Adipocyte (in vitro differentiated cells): ENCODE data around the gene MTHFR.

Experiments used
- DNase-seq: peaks from one replicate; pipeline ENCODE4 v3.0.0-alpha.2; 2015; ENCODE audit warnings: low read depth
- H3K27me3 ChIP-seq: replicated peaks from 2 replicates; pipeline ENCODE4 v1.7.0; 2013; ENCODE audit warnings: mild to moderate bottlenecking, low read length, moderate library complexity; ENCODE audit not compliant: control insufficient read depth, insufficient read depth
- H3K36me3 ChIP-seq: 2 replicates; pipeline ENCODE4 v1.7.0; 2013; ENCODE audit warnings: low read length, mild to moderate bottlenecking, moderate library complexity; ENCODE audit not compliant: control insufficient read depth, insufficient read depth, severe bottlenecking
- H3K4me1 ChIP-seq: 2 replicates; pipeline ENCODE4 v1.7.0; 2013; ENCODE audit warnings: mild to moderate bottlenecking, low read length, moderate library complexity; ENCODE audit not compliant: control insufficient read depth, insufficient read depth
- H3K4me3 ChIP-seq: 2 replicates; pipeline ENCODE4 v1.7.0; 2013; ENCODE audit warnings: mild to moderate bottlenecking, low read length, moderate library complexity
- H3K9ac ChIP-seq: 2 replicates; pipeline ENCODE4 v1.7.0; 2013; ENCODE audit warnings: mild to moderate bottlenecking, low read length, moderate library complexity
- H3K9me3 ChIP-seq: 2 replicates; pipeline ENCODE4 v1.7.0; 2013; ENCODE audit warnings: mild to moderate bottlenecking, low read length, moderate library complexity; ENCODE audit not compliant: control insufficient read depth

Gene MTHFR

DNA sequence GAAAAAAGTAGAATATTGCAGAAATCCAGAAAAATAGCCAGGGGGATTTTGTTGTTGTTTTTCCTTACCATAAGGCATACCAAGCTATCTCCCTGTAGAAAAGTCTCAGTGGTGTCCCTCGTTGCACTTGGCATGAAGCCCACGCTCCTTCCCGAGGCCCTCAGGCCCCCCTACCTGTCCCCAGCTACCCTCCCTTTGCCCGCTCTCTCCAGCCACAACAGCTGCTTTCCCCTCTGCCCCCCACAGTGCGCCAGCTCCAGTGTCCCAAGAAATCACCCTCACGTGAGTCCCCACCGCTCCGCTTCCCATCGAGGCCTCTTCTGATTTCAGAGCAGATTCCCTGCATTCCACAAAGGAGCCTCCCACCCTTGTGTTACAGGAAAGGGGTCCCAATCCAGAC lies 61.5 kb downstream of the MTHFR start:
- no peak overlapping the region for H3K9ac ChIP-seq
- no peak for DNase-seq
- H3K36me3 ChIP-seq: peaks cover 24% of the 10 kb centered on the region
- H3K9me3 ChIP-seq: no peaks in the 10 kb centered on the region
- H3K4me3 ChIP-seq: no peak overlapping the region
- H3K4me1 ChIP-seq: peaks cover 5% of the 10 kb centered on the region
- no peaks in the 10 kb centered on the region for H3K27me3 ChIP-seq

DNA sequence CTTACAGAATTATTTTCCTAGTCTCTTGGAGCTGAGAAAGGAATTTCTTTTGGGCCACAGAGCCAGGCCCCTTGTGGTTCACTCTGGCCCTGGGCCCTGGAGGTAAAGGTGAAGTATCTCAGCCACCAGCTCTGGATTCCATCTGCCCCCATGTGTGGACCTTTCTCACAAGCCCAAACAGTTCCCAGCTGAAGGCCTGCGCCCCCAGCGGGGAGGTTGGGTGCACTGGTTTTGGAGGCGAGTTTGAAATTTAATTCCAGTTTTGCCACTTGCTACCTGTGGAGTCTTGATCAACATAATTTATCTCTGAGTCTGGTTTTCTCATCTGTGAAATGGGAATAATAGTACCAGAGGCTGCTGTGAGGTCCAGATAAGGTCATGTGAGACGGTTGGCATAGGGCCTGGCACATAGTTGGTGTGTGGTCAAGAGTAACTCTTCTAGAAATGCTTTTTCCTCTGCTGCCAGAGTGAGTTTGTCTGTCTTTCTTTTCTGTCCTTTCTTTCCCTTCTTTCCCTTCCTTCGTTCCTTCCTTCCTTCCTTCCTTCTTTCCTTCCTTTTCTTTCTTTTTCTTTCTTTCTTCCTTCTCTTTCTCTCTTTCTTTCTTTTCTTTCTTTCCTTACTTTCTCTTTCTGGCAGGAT lies 63.7 kb downstream of the MTHFR start:
- no peaks in the 10 kb centered on the region for H3K9me3 ChIP-seq
- H3K4me3 ChIP-seq: no peak overlapping the region
- no peak overlapping the region for H3K9ac ChIP-seq
- no peaks in the 10 kb centered on the region for H3K27me3 ChIP-seq
- DNase-seq: no peak
- peaks cover 8% of the 10 kb centered on the region for H3K36me3 ChIP-seq
- peaks cover 12% of the 10 kb centered on the region for H3K4me1 ChIP-seq

GRCh38 chr1:11741482-11741881 lies 64.3 kb downstream of the MTHFR start:
- DNase-seq: no peak
- Histone ChIP-seq H3K4me1 (peaks cover 14% of the 10 kb centered on the region), H3K9me3 (no peaks in the 10 kb centered on the region), H3K4me3 (no peak overlapping the region), H3K27me3 (no peaks in the 10 kb centered on the region), H3K36me3 (peaks cover 5% of the 10 kb centered on the region), H3K9ac (no peak overlapping the region)

GRCh38 chr1:11740258-11741192 lies 65.2 kb downstream of the MTHFR start:
- Histone ChIP-seq H3K4me1 (peaks cover 17% of the 10 kb centered on the region), H3K36me3 (no peaks in the 10 kb centered on the region), H3K4me3 (no peak overlapping the region), H3K27me3 (no peaks in the 10 kb centered on the region), H3K9ac (no peak overlapping the region), H3K9me3 (no peaks in the 10 kb centered on the region)
- no peak for DNase-seq

GRCh38 chr1:11738783-11739182 lies 67.0 kb downstream of the MTHFR start:
- H3K4me1 ChIP-seq: peaks cover 17% of the 10 kb centered on the region
- no peak for DNase-seq
- no peaks in the 10 kb centered on the region for H3K36me3 ChIP-seq
- H3K27me3 ChIP-seq: no peaks in the 10 kb centered on the region
- H3K4me3 ChIP-seq: no peak overlapping the region
- no peak overlapping the region for H3K9ac ChIP-seq
- no peaks in the 10 kb centered on the region for H3K9me3 ChIP-seq

DNA sequence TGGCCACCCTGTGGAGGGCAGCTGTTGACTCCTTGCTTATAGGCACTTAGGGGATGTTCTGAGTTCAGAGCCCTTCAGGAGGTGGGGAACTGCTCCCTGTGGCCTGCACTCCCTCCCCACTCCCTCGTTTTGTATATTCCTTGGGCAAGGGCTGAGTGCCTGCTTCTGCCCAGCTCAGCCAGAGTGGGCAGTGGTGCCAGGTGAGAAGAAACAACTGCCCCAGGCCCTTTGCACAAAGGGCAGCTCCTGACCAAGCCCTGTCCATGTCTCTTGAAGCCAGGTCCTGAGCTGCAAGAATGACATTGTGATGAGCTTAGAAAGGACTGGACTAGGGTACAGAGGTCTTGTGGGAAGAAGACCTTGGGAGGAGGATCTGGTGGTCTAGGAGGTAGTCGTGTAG lies 67.7 kb downstream of the MTHFR start:
- Histone ChIP-seq H3K36me3 (no peaks in the 10 kb centered on the region), H3K9ac (no peak overlapping the region), H3K4me1 (peaks cover 17% of the 10 kb centered on the region), H3K9me3 (no peaks in the 10 kb centered on the region), H3K4me3 (no peak overlapping the region), H3K27me3 (no peaks in the 10 kb centered on the region)
- no peak for DNase-seq

- Histone ChIP-seq H3K27me3 (no peaks in the 10 kb centered on the region), H3K36me3 (no peaks in the 10 kb centered on the region), H3K4me3 (peak overlapping the region; percentile 94), H3K9me3 (no peaks in the 10 kb centered on the region), H3K4me1 (peaks cover 20% of the 10 kb centered on the region), H3K9ac (peak overlapping the region; percentile 91)
- peak; percentile 80 for DNase-seq
Observed at GRCh38 chr1:11736746-11737639, 68.8 kb downstream of the MTHFR start.

GRCh38 chr1:11735854-11736745 lies 69.7 kb downstream of the MTHFR start, which contains the start of gene AGTRAP:
Gene AGTRAP, plus strand, starts transcription at chr1:11736136. Its CDS starts 73 bp downstream, at chr1:11736209.
- Histone ChIP-seq H3K4me1 (peaks cover 26% of the 10 kb centered on the region), H3K9me3 (no peaks in the 10 kb centered on the region), H3K36me3 (no peaks in the 10 kb centered on the region), H3K9ac (peak within 1 kb of the TSS; percentile 91), H3K4me3 (peak within 1 kb of the TSS; percentile 94), H3K27me3 (no peaks in the 10 kb centered on the region)
- DNase-seq: peak; percentile 96
